NCI-H2227 (cell line): ENCODE measurements around the gene FOXK2.
A peak's percentile ranks its signal among the peaks of the same experiment; 100 is the strongest.
"Not testable (repeated sequence)": the region's sequence is repeated elsewhere in the genome, so short reads cannot be mapped to it uniquely, and the experiment has no call there.

ENCODE experiments used
- DNase-seq: peaks from one replicate; lab custom pipeline; 2025; ENCODE audit not compliant: unreplicated experiment; lab: John Stamatoyannopoulos, UW

FOXK2 gene

GRCh38 chr17:82528484-82529265, 9.1 kb downstream of the FOXK2 start:
- peak; percentile 73 for DNase-seq

- DNase-seq, result no peak
Measured at GRCh38 chr17:82529914-82530300, 10.4 kb downstream of the FOXK2 start.

GRCh38 chr17:82531431-82531881, 11.9 kb downstream of the FOXK2 start:
- DNase-seq, result no peak

GRCh38 chr17:82534401-82534812, 14.9 kb downstream of the FOXK2 start:
- no peak for DNase-seq

GRCh38 chr17:82536512-82537201, 17.1 kb downstream of the FOXK2 start:
- peak; percentile 42 for DNase-seq

- DNase-seq, result not testable (repeated sequence)
Measured at GRCh38 chr17:82537228-82537627, 17.7 kb downstream of the FOXK2 start.

GRCh38 chr17:82539076-82539475, 19.5 kb downstream of the FOXK2 start:
- not testable (repeated sequence) for DNase-seq

GRCh38 chr17:82542439-82542838, 22.9 kb downstream of the FOXK2 start:
- DNase-seq, result no peak

- no peak for DNase-seq
Measured at GRCh38 chr17:82544431-82545070, 25.0 kb downstream of the FOXK2 start.

GRCh38 chr17:82545071-82545462, 25.5 kb downstream of the FOXK2 start:
- DNase-seq, result no peak

GRCh38 chr17:82547981-82548380, 28.4 kb downstream of the FOXK2 start:
- DNase-seq, result no peak

- DNase-seq, result no peak
Measured at GRCh38 chr17:82548681-82549303, 29.3 kb downstream of the FOXK2 start.

GRCh38 chr17:82551779-82552457, 32.4 kb downstream of the FOXK2 start:
- DNase-seq, result peak; percentile 49

GRCh38 chr17:82552580-82552979, 33.0 kb downstream of the FOXK2 start:
- DNase-seq, result no peak

- DNase-seq, result no peak
Measured at GRCh38 chr17:82553210-82553930, 33.8 kb downstream of the FOXK2 start.

GRCh38 chr17:82557510-82557909, 38.0 kb downstream of the FOXK2 start:
- DNase-seq, result not testable (repeated sequence)

GRCh38 chr17:82559566-82560251, 40.2 kb downstream of the FOXK2 start:
- no peak for DNase-seq

- DNase-seq, result no peak
Measured at GRCh38 chr17:82560252-82560642, 40.7 kb downstream of the FOXK2 start.

- DNase-seq, result no peak
Measured at GRCh38 chr17:82560802-82561428, 41.4 kb downstream of the FOXK2 start.
